ENCODE measurements around the gene SLC12A4. TPM values are rescaled to one million over a fixed set of nuclear protein-coding genes. Genes with fewer than 3 reads are reported as not detected.
"Not testable (repeated sequence)": the region's sequence is repeated elsewhere in the genome, so short reads cannot be mapped to it uniquely, and the experiment has no call there.

SLC12A4 gene
- total and polyA plus RNA-seq, 2 of the 13 experiments (the other 11 are each of a cell fraction or from before 2014, with no cell fraction given), result 65.1 to 84.3 TPM

- intact Hi-C loops (cut with micrococcal nuclease; ENCODE audit: unreplicated experiment); H3K4me2 ChIP-seq (ENCODE audit: low read depth, low read length); in situ Hi-C loops (cut with HindIII; ENCODE audit: extremely low pct_ligation_motif_present, low pct_unique_long_range_greater_than_20kb); H3K9ac ChIP-seq (ENCODE audit: insufficient read depth, low read depth, low read length); H3K36me3 ChIP-seq (replicated peaks in 1 of 2; ENCODE audit: control insufficient read depth in 1 of 2, insufficient read depth in 2 of 2, low read length in 2 of 2); DNase-seq (ENCODE audit: low spot score); CTCF ChIA-PET (ENCODE audit: low intra/inter-chr PET ratio, low total read pairs); H4K20me1 ChIP-seq (ENCODE audit: insufficient read depth, low read length); H3K4me3 ChIP-seq (replicated peaks in 1 of 3; ENCODE audit: insufficient read depth in 1 of 3, low read depth in 2 of 3, low read length in 3 of 3); ATAC-seq; FAIRE-seq; BruUV-seq (replicated peaks); H2AFZ ChIP-seq (ENCODE audit: low read length); H3K27ac ChIP-seq (ENCODE audit: extremely low read length, insufficient read depth, low read length); POLR2A ChIA-PET; H3K9me3 ChIP-seq (ENCODE audit: low read length): not testable (repeated sequence)
- TF ChIP-seq, protein P1, sequence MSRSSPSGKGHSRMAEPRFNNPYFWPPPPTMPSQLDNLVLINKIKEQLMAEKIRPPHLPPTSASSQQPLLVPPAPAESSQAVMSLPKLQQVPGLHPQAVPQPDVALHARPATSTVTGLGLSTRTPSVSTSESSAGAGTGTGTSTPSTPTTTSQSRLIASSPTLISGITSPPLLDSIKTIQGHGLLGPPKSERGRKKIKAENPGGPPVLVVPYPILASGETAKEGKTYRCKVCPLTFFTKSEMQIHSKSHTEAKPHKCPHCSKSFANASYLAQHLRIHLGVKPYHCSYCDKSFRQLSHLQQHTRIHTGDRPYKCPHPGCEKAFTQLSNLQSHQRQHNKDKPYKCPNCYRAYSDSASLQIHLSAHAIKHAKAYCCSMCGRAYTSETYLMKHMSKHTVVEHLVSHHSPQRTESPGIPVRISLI (CRISPR knock-in tag; IDR thresholded peaks at IDR 0.05; ENCODE audit: borderline replicate concordance), result peak; percentile 45; the same call in 1 of the 2 replicates
- TF ChIP-seq ZNF441 (CRISPR knock-in tag; IDR thresholded peaks at IDR 0.05; ENCODE audit: borderline replicate concordance) (peak; percentile 97), EED (CRISPR knock-in tag; IDR thresholded peaks at IDR 0.05) (peak; percentile 43; the same call in 1 of the 2 replicates)
- Histone ChIP-seq H3K79me2 (ENCODE audit: insufficient read depth, low read length) (peaks cover 15% of the 10 kb centered on the region), H3K27me3 (ENCODE audit: control insufficient read depth in 1 of 2, insufficient read depth in 2 of 2, low read length in 2 of 2) (peaks cover 5 to 27% of the 10 kb centered on the region in 2 experiments; a peak in 4 of 5 replicates), H3K4me1 (ENCODE audit: insufficient read depth, low read length) (peaks cover 56% of the 10 kb centered on the region)
- 43% methylated on average over 7 of the region's 7 CpGs for WGBS (ENCODE audit: low lambda C conversion rate)
Measured at GRCh38 chr16:67972285-67972684, 3.8 kb upstream of the SLC12A4 start.

DNA sequence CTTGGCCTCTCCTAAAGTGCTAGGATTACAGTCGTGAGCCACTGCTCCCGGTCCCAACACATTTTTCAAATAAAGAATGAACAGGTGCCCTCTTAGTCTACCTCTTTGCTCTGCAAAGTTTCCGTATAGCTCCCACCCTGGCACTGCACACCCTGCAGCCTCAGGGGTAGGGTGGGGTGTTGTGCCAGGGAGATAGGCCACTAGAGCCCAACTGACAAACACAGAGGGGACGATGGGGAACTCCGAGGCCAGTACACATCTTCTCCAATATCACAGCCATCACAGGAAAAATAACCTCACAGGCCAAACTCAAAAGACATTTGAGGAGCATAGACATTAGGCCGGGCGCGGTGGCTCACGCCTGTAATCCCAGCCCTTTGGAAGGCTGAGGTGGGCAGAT is 2.7 kb upstream of the SLC12A4 start:
- no peak overlapping the region for H2AFZ ChIP-seq (ENCODE audit: low read length)
- 56% methylated on average over 9 of the region's 9 CpGs for WGBS (ENCODE audit: low lambda C conversion rate)
- CTCF ChIA-PET (ENCODE audit: low intra/inter-chr PET ratio, low total read pairs), result no interaction called here
- no peak overlapping the region for H3K27ac ChIP-seq (ENCODE audit: extremely low read length, insufficient read depth, low read length)
- H3K4me2 ChIP-seq (ENCODE audit: low read depth, low read length), result peak overlapping the region; percentile 14; the same call in 1 of the 2 replicates
- H3K79me2 ChIP-seq (ENCODE audit: insufficient read depth, low read length), result peaks cover 26% of the 10 kb centered on the region
- in situ Hi-C loops (cut with HindIII; ENCODE audit: extremely low pct_ligation_motif_present, low pct_unique_long_range_greater_than_20kb), result no loop called here
- no peaks in the 10 kb centered on the region for H3K9me3 ChIP-seq (ENCODE audit: low read length)
- TF ChIP-seq, protein P2, sequence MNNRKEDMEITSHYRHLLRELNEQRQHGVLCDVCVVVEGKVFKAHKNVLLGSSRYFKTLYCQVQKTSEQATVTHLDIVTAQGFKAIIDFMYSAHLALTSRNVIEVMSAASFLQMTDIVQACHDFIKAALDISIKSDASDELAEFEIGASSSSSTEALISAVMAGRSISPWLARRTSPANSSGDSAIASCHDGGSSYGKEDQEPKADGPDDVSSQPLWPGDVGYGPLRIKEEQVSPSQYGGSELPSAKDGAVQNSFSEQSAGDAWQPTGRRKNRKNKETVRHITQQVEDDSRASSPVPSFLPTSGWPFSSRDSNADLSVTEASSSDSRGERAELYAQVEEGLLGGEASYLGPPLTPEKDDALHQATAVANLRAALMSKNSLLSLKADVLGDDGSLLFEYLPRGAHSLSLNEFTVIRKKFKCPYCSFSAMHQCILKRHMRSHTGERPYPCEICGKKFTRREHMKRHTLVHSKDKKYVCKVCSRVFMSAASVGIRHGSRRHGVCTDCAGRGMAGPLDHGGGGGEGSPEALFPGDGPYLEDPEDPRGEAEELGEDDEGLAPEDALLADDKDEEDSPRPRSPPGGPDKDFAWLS (CRISPR knock-in tag; IDR thresholded peaks at IDR 0.05; ENCODE audit: borderline replicate concordance), result no peak
- TF ChIP-seq KLF9 (CRISPR knock-in tag; IDR thresholded peaks at IDR 0.05; ENCODE audit: low read depth) (no peak), ZNF501 (CRISPR knock-in tag; IDR thresholded peaks at IDR 0.05) (0 out of 2 replicates have a peak, but pooled peaks have one; percentile 35), PREB (CRISPR knock-in tag; IDR thresholded peaks at IDR 0.05) (no peak), ZNF20 (CRISPR knock-in tag; IDR thresholded peaks at IDR 0.05) (0 out of 2 replicates have a peak, but pooled peaks have one; percentile 1)
- POLR2A ChIA-PET, result interaction anchor here (3.7 kb wide), 1 partner anchor 35 kb away, joined by 18 read pairs; the partner anchor contains the start of gene PSMB10
- intact Hi-C loops (cut with micrococcal nuclease; ENCODE audit: unreplicated experiment), result no loop called here
- H3K4me1 ChIP-seq (ENCODE audit: insufficient read depth, low read length), result peaks cover 56% of the 10 kb centered on the region
- DNase-seq (ENCODE audit: low spot score) (no peak), ATAC-seq (no peak), FAIRE-seq (no peak)
- peaks cover 7% of the 10 kb centered on the region; the same call in 1 of the 2 replicates for H4K20me1 ChIP-seq (ENCODE audit: insufficient read depth, low read length)
- peaks cover 3 to 15% of the 10 kb centered on the region in 2 experiments; a peak in 4 of 5 replicates for H3K27me3 ChIP-seq (ENCODE audit: control insufficient read depth in 1 of 2, insufficient read depth in 2 of 2, low read length in 2 of 2)
- BruUV-seq (replicated peaks), result no TSS peak
- no peak overlapping the region for H3K9ac ChIP-seq (ENCODE audit: insufficient read depth, low read depth, low read length)
- no peaks in the 10 kb centered on the region for H3K36me3 ChIP-seq (replicated peaks in 1 of 2; ENCODE audit: control insufficient read depth in 1 of 2, insufficient read depth in 2 of 2, low read length in 2 of 2)
- H3K4me3 ChIP-seq (replicated peaks in 1 of 3; ENCODE audit: insufficient read depth in 1 of 3, low read depth in 2 of 3, low read length in 3 of 3), result no peak overlapping the region
